ENCODE measurements around the gene ITPR3.

Gene ITPR3

DNA sequence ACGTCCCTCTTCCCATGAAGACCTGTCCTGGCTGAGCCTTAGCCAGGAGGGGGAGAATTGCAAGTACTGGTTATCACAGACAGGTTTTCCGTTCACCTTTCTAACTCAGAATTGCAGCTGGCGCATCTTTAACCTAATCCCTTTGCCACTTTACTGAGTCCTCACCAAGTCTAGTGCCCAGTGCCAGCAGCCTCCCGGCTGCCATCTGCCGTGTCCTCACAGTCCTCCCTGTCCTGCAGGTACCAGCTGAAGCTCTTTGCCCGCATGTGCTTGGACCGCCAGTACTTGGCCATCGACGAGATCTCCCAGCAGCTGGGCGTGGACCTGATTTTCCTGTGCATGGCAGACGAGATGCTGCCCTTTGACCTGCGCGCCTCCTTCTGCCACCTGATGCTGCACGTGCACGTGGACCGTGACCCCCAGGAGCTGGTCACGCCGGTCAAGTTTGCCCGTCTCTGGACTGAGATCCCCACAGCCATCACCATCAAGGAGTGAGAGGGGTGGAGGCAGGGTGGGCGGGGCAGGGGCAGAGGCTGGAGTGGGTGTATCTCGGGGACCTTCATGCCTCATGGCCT lies 49.1 kb downstream of the ITPR3 start:
- no peak for DNase-seq (ENCODE audit: low read depth)

DNA sequence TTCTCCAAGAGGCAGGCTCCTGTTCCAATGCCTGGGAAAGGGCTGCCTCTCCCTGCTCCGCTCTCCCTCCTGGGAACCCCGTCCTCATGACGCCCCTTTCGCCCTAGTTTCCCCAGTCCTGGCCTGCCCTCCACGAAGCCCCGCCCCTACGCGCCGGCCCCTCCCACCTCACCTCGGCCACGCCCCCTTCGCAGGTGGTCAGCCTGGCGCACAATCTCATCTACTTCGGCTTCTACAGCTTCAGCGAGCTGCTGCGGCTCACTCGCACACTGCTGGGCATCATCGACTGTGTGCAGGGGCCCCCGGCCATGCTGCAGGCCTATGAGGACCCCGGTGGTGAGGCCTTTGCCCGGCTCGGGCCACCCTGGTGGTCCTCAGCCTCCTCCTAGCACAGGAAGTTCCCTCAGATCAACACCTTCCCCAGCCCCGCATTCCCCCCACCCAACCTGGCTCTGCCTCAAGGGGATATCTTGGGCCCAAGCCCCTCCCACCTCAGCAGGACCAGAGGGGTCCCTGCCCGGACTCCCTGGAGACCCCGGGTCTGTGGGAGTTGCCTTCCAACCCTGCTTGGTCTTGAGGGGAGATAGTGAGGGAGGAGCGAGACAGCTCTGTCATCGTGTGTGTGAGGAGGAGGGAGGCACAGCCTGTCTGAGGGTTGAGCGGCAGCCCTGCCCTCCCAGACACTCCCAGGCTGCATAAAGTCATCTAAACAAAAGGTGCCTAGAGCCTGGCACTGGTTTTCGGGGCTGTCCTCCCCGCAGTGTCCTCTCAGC lies 50.0 kb downstream of the ITPR3 start:
- no peak for DNase-seq (ENCODE audit: low read depth)

DNA sequence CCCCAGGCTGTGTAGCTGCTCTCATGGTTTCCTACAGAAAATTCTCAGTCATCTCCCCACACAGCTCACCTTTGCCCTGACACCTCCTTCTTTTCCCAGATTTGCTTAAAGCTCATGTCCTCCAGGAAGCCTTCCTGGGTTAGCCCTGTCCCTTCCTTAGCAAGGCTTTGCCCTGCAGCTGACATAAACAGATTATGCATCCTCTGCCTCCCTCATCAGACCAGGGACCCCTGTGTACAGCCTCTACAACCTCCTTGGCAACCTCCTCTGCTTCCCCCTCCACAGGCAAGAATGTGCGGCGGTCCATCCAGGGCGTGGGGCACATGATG lies 50.6 kb downstream of the ITPR3 start:
- DNase-seq (ENCODE audit: low read depth) = no peak

- no peak for DNase-seq (ENCODE audit: low read depth)
Measured at GRCh38 chr6:33672808-33673207, 51.7 kb downstream of the ITPR3 start.

- no peak for DNase-seq (ENCODE audit: low read depth)
Measured at GRCh38 chr6:33673851-33674250, 52.7 kb downstream of the ITPR3 start.

- no peak for DNase-seq (ENCODE audit: low read depth)
Measured at GRCh38 chr6:33675968-33676367, 54.8 kb downstream of the ITPR3 start.

- no peak for DNase-seq (ENCODE audit: low read depth)
Measured at GRCh38 chr6:33676416-33677142, 55.5 kb downstream of the ITPR3 start.

- no peak for DNase-seq (ENCODE audit: low read depth)
Measured at GRCh38 chr6:33677143-33677660, 56.1 kb downstream of the ITPR3 start.

DNA sequence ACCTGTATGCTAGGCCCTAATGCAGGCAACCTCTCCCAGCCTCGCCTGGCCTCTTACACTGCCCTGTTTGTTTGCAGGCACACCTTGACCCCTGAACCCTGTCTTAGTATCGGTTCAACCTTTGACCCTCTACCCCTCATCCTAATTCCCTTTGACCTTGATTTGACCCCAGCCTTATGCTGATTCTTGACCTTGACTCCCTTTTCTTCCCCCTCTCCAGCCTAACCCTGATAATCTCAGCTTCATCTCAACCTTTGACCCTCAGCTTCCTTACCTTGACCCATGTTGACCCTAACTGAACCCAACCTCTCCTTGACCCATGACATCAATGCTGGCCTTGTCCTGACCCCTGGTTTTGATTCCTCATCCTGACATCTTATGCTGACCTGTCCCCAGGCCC lies 56.6 kb downstream of the ITPR3 start:
- no peak for DNase-seq (ENCODE audit: low read depth)

GRCh38 chr6:33678233-33678931 lies 57.3 kb downstream of the ITPR3 start:
- DNase-seq (ENCODE audit: low read depth) = no peak

DNA sequence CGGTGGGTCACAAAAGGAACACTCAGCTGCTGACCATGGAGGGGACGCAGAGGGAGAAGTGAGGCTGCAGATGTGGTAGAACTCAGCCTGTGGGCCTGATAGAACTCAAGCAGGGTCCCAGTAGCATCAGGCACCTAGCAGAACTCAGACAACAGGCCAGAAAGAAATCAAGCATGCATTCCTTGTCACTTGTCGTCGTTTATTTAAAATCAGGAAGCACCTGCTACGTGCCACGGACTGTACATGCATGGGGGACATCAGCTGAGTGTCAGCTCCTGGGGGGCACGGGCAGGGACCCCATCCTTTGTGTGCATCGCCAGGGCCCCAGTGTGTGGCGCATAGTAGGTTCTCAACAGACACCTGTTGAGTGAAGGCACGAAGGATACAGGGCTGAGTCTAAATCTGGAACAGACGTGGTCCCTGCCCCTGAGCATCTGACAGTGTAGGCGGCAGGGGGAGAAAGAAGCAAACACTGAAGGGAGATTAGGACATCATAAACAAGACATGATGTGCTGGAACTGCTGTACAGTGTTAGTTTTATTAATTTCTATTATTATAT lies 57.9 kb downstream of the ITPR3 start:
- DNase-seq (ENCODE audit: low read depth) = no peak

DNA sequence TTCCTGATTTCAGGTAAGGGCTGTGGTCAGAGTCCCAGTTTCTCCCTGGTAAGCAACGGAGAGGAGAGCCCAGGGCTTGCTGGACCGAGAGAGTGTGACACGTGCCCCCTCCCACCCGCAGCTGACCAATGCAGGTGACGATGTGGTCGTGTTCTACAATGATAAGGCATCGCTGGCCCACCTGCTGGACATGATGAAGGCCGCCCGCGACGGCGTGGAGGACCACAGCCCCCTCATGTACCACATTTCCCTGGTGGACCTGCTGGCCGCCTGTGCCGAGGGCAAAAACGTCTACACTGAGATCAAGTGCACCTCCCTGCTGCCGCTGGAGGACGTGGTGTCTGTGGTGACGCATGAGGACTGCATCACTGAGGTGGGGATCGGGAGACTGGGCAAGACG lies 58.6 kb downstream of the ITPR3 start:
- no peak for DNase-seq (ENCODE audit: low read depth)

GRCh38 chr6:33682341-33682740 lies 61.2 kb downstream of the ITPR3 start:
- DNase-seq (ENCODE audit: low read depth) = no peak

- no peak for DNase-seq (ENCODE audit: low read depth)
Measured at GRCh38 chr6:33683051-33683571, 62.0 kb downstream of the ITPR3 start.

GRCh38 chr6:33683576-33684427 lies 62.7 kb downstream of the ITPR3 start:
- DNase-seq (ENCODE audit: low read depth) = no peak

- no peak for DNase-seq (ENCODE audit: low read depth)
Measured at GRCh38 chr6:33684428-33684896, 63.3 kb downstream of the ITPR3 start.

DNA sequence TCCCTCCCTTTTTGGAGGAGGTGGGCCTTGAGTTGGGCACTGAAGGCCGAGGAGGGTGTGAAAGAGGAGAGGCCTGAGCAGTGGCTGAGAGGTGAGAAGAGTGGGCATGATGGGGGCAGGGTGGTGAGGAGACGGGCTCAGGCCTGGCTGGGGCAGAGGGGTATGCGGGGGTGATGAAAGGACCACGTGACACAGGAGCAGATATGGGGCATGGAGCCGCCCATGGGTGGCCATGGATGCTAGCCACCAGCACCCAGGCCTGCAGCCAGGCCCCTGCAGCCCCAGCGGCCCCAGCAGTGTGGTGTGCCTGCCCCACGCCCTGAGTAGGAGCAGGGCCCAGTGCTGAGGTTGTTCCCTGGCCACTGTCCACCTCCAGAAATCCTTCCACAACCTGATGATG lies 63.9 kb downstream of the ITPR3 start:
- no peak for DNase-seq (ENCODE audit: low read depth)

DNA sequence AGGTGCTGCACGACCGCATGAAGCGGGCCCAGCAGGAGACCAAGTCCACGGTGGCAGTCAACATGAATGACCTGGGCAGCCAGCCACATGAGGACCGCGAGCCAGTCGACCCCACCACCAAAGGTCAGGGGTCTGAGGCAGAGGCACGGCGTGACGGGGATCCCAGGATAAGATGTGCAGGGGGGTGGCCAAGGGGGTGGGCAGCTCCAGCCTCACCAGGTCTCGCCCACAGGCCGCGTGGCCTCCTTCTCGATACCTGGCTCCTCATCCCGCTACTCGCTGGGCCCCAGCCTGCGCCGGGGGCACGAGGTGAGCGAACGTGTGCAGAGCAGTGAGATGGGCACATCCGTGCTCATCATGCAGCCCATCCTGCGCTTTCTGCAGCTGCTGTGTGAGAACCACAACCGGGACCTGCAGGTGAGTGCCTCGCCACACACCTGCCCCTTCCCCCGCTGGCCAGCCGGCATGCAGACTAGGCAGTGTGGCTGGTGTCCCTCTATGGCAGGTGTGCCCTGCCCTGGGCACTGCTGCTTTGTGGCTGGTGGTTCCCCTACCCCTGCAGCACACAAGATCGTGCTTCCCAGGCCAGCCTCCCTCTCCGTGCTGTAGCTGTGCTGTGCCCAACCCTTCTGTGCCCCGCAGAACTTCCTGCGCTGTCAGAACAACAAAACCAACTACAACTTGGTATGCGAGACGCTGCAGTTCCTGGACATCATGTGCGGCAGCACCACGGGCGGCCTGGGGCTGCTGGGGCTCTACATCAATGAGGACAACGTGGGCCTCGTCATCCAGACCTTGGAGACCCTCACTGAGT lies 64.5 kb downstream of the ITPR3 start:
- no peak for DNase-seq (ENCODE audit: low read depth)

GRCh38 chr6:33686225-33686924 lies 65.3 kb downstream of the ITPR3 start:
- no peak for DNase-seq (ENCODE audit: low read depth)
